Uterus (tissue), 2 donors: Measurements from ENCODE around the gene FHIT.

Experiments
- POLR2A ChIP-seq, 2 donors: fragments of 450-650 bp; IDR thresholded peaks; one replicate each; pipeline ENCODE4 v1.6.1; 2016; ENCODE audit warnings: antibody characterized with exemption in 2 of 2, mild to moderate bottlenecking in 1 of 2, moderate library complexity in 1 of 2
- TF ChIP-seq, protein P1 (sequence below), 4 experiments: fragments of 200-600 bp in 2 of 4; fragments of 450-650 bp in 2 of 4; sonication (generic) in 2 of 4; IDR thresholded peaks; one replicate each; pipeline ENCODE4 v1.5.1; 2016 to 2019; ENCODE audit warnings: antibody characterized with exemption in 4 of 4, mild to moderate bottlenecking in 2 of 4, moderate library complexity in 1 of 4

GRCh38 chr3:61060411-61060861 is 190.8 kb downstream of the FHIT start:
- no peak for TF ChIP-seq POLR2A (IDR thresholded peaks at IDR 0.05)
- TF ChIP-seq, protein P1, sequence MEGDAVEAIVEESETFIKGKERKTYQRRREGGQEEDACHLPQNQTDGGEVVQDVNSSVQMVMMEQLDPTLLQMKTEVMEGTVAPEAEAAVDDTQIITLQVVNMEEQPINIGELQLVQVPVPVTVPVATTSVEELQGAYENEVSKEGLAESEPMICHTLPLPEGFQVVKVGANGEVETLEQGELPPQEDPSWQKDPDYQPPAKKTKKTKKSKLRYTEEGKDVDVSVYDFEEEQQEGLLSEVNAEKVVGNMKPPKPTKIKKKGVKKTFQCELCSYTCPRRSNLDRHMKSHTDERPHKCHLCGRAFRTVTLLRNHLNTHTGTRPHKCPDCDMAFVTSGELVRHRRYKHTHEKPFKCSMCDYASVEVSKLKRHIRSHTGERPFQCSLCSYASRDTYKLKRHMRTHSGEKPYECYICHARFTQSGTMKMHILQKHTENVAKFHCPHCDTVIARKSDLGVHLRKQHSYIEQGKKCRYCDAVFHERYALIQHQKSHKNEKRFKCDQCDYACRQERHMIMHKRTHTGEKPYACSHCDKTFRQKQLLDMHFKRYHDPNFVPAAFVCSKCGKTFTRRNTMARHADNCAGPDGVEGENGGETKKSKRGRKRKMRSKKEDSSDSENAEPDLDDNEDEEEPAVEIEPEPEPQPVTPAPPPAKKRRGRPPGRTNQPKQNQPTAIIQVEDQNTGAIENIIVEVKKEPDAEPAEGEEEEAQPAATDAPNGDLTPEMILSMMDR (IDR thresholded peaks at IDR 0.05): no peak
